Measurements from ENCODE around the gene LSM2. TPM values are rescaled to one million over a fixed set of nuclear protein-coding genes. Genes with fewer than 3 reads are reported as not detected.

Gene LSM2
- total and polyA plus RNA-seq, 9 of the 15 experiments (the other 6 are each of a cell fraction or from before 2014, with no cell fraction given), result 154 to 407 (median 223) TPM

GRCh38 chr6:31769684-31770371, 36.9 kb downstream of the LSM2 start (continued):
- TF ChIP-seq, protein P1, sequence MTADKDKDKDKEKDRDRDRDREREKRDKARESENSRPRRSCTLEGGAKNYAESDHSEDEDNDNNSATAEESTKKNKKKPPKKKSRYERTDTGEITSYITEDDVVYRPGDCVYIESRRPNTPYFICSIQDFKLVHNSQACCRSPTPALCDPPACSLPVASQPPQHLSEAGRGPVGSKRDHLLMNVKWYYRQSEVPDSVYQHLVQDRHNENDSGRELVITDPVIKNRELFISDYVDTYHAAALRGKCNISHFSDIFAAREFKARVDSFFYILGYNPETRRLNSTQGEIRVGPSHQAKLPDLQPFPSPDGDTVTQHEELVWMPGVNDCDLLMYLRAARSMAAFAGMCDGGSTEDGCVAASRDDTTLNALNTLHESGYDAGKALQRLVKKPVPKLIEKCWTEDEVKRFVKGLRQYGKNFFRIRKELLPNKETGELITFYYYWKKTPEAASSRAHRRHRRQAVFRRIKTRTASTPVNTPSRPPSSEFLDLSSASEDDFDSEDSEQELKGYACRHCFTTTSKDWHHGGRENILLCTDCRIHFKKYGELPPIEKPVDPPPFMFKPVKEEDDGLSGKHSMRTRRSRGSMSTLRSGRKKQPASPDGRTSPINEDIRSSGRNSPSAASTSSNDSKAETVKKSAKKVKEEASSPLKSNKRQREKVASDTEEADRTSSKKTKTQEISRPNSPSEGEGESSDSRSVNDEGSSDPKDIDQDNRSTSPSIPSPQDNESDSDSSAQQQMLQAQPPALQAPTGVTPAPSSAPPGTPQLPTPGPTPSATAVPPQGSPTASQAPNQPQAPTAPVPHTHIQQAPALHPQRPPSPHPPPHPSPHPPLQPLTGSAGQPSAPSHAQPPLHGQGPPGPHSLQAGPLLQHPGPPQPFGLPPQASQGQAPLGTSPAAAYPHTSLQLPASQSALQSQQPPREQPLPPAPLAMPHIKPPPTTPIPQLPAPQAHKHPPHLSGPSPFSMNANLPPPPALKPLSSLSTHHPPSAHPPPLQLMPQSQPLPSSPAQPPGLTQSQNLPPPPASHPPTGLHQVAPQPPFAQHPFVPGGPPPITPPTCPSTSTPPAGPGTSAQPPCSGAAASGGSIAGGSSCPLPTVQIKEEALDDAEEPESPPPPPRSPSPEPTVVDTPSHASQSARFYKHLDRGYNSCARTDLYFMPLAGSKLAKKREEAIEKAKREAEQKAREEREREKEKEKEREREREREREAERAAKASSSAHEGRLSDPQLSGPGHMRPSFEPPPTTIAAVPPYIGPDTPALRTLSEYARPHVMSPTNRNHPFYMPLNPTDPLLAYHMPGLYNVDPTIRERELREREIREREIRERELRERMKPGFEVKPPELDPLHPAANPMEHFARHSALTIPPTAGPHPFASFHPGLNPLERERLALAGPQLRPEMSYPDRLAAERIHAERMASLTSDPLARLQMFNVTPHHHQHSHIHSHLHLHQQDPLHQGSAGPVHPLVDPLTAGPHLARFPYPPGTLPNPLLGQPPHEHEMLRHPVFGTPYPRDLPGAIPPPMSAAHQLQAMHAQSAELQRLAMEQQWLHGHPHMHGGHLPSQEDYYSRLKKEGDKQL (CRISPR knock-in tag; IDR thresholded peaks at IDR 0.05; ENCODE audit: borderline replicate concordance), result no peak
- TF ChIP-seq POLR3G (IDR thresholded peaks at IDR 0.05; ENCODE audit: extremely low read depth, insufficient read length, insufficient replicate concordance), result no peak
- TF ChIP-seq, protein P2, sequence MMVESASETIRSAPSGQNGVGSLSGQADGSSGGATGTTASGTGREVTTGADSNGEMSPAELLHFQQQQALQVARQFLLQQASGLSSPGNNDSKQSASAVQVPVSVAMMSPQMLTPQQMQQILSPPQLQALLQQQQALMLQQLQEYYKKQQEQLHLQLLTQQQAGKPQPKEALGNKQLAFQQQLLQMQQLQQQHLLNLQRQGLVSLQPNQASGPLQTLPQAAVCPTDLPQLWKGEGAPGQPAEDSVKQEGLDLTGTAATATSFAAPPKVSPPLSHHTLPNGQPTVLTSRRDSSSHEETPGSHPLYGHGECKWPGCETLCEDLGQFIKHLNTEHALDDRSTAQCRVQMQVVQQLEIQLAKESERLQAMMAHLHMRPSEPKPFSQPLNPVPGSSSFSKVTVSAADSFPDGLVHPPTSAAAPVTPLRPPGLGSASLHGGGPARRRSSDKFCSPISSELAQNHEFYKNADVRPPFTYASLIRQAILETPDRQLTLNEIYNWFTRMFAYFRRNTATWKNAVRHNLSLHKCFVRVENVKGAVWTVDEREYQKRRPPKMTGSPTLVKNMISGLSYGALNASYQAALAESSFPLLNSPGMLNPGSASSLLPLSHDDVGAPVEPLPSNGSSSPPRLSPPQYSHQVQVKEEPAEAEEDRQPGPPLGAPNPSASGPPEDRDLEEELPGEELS (CRISPR knock-in tag; IDR thresholded peaks at IDR 0.05; ENCODE audit: borderline replicate concordance), result peak; percentile 95
- peak; percentile 58 for TF ChIP-seq SMARCB1 (IDR thresholded peaks at IDR 0.05; ENCODE audit: insufficient read length, low read depth)
- peak in 2 of 3 experiments; percentile 61 to 77 for TF ChIP-seq YY1 (IDR thresholded peaks at IDR 0.05; ENCODE audit: borderline replicate concordance in 1 of 3, control insufficient read depth in 1 of 3, extremely low read depth in 1 of 3, insufficient read depth in 3 of 3, insufficient read length in 1 of 3, insufficient replicate concordance in 2 of 3, low read depth in 1 of 3, low read length in 2 of 3)
- TF ChIP-seq TFAM (CRISPR knock-in tag; conservative IDR thresholded peaks at IDR 0.05), result no peak
- TF ChIP-seq TAF9B (IDR thresholded peaks at IDR 0.05; ENCODE audit: partially characterized antibody), result no peak
- TF ChIP-seq GTF2A2 (tag; IDR thresholded peaks at IDR 0.05), result no peak
- TF ChIP-seq MED1 (CRISPR knock-in tag; IDR thresholded peaks at IDR 0.05; ENCODE audit: borderline replicate concordance), result no peak
- 0 out of 2 replicates have a peak, but pooled peaks have one; percentile 13 for TF ChIP-seq TCF15 (CRISPR knock-in tag; IDR thresholded peaks at IDR 0.05)
- 0 out of 2 replicates have a peak, but pooled peaks have one; percentile 47 for TF ChIP-seq NR2C2 (CRISPR knock-in tag; IDR thresholded peaks at IDR 0.05)
- no peak for TF ChIP-seq NR2C2 (tag; IDR thresholded peaks at IDR 0.05)
- TF ChIP-seq ZNF79 (CRISPR knock-in tag; IDR thresholded peaks at IDR 0.05; ENCODE audit: low read depth), result no peak
- TF ChIP-seq, protein P3, sequence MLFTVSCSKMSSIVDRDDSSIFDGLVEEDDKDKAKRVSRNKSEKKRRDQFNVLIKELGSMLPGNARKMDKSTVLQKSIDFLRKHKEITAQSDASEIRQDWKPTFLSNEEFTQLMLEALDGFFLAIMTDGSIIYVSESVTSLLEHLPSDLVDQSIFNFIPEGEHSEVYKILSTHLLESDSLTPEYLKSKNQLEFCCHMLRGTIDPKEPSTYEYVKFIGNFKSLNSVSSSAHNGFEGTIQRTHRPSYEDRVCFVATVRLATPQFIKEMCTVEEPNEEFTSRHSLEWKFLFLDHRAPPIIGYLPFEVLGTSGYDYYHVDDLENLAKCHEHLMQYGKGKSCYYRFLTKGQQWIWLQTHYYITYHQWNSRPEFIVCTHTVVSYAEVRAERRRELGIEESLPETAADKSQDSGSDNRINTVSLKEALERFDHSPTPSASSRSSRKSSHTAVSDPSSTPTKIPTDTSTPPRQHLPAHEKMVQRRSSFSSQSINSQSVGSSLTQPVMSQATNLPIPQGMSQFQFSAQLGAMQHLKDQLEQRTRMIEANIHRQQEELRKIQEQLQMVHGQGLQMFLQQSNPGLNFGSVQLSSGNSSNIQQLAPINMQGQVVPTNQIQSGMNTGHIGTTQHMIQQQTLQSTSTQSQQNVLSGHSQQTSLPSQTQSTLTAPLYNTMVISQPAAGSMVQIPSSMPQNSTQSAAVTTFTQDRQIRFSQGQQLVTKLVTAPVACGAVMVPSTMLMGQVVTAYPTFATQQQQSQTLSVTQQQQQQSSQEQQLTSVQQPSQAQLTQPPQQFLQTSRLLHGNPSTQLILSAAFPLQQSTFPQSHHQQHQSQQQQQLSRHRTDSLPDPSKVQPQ (CRISPR knock-in tag; IDR thresholded peaks at IDR 0.05; ENCODE audit: borderline replicate concordance), result no peak
